H9 (cell line): ENCODE data around the gene IL15. TPM values are rescaled to one million over a fixed set of nuclear protein-coding genes. Genes with fewer than 3 reads are reported as not detected.

Experiments
- DNase-seq: peaks from one replicate; pipeline ENCODE4 v3.0.0-alpha.2; 2017
- H2AFZ ChIP-seq: one replicate; pipeline ENCODE4 v1.6.1; 2013; ENCODE audit warnings: mild to moderate bottlenecking, low read length, control low read depth, moderate library complexity
- H2AK5ac ChIP-seq: 2 replicates; pipeline ENCODE4 v1.6.1; 2013; ENCODE audit warnings: low read length, control low read depth, mixed read lengths; ENCODE audit not compliant: insufficient read length
- H2BK120ac ChIP-seq: one replicate; pipeline ENCODE4 v1.6.1; 2013; ENCODE audit warnings: low read depth, mild to moderate bottlenecking, low read length, control low read depth, inconsistent platforms; ENCODE audit not compliant: poor library complexity, severe bottlenecking
- H2BK12ac ChIP-seq: 2 replicates; pipeline ENCODE4 v1.6.1; 2013; ENCODE audit warnings: low read length, control low read depth, mixed read lengths, low read depth; ENCODE audit not compliant: insufficient read length
- H2BK15ac ChIP-seq: 2 replicates; pipeline ENCODE4 v1.6.1; 2013; ENCODE audit warnings: low read depth, low read length, control low read depth
- H2BK20ac ChIP-seq: one replicate; pipeline ENCODE4 v1.6.1; 2013; ENCODE audit warnings: low read depth, mild to moderate bottlenecking, low read length, control low read depth, inconsistent platforms; ENCODE audit not compliant: poor library complexity, severe bottlenecking
- H2BK5ac ChIP-seq: 2 replicates; pipeline ENCODE4 v1.6.1; 2013; ENCODE audit warnings: low read length, control low read depth, mixed read lengths; ENCODE audit not compliant: insufficient read length
- H3K14ac ChIP-seq: 2 replicates; pipeline ENCODE4 v1.6.1; 2013; ENCODE audit warnings: low read length, control low read depth; ENCODE audit not compliant: insufficient read depth
- H3K18ac ChIP-seq: 2 replicates; pipeline ENCODE4 v1.6.1; 2013; ENCODE audit warnings: low read depth, mild to moderate bottlenecking, mixed read lengths, low read length, control low read depth; ENCODE audit not compliant: insufficient read length
- H3K23ac ChIP-seq: 2 replicates; pipeline ENCODE4 v1.6.1; 2013; ENCODE audit warnings: low read length, control low read depth, mixed read lengths, low read depth; ENCODE audit not compliant: insufficient read length
- H3K23me2 ChIP-seq: 2 replicates; pipeline ENCODE4 v1.6.1; 2013; ENCODE audit warnings: low read depth, mild to moderate bottlenecking, mixed read lengths, low read length, control low read depth; ENCODE audit not compliant: insufficient read length, poor library complexity, severe bottlenecking
- H3K27ac ChIP-seq: 2 replicates; pipeline ENCODE4 v1.5.1; 2013; ENCODE audit warnings: low read length, control low read depth, mixed read lengths, low read depth; ENCODE audit not compliant: insufficient read length
- H3K27me3 ChIP-seq: 2 replicates; pipeline ENCODE4 v1.6.1; 2013; ENCODE audit warnings: low read length, control low read depth, inconsistent platforms; ENCODE audit not compliant: insufficient read depth
- H3K4ac ChIP-seq: 2 replicates; pipeline ENCODE4 v1.6.1; 2013; ENCODE audit warnings: low read depth, mild to moderate bottlenecking, control low read depth, inconsistent platforms, low read length, moderate library complexity
- H3K4me1 ChIP-seq: 2 replicates; pipeline ENCODE4 v1.6.1; 2013; ENCODE audit warnings: low read length, control low read depth, inconsistent platforms; ENCODE audit not compliant: insufficient read depth
- H3K4me2 ChIP-seq: 2 replicates; pipeline ENCODE4 v1.6.1; 2013; ENCODE audit warnings: low read length, control low read depth, mixed read lengths; ENCODE audit not compliant: insufficient read length, insufficient read depth
- H3K56ac ChIP-seq: 2 replicates; pipeline ENCODE4 v1.6.1; 2013; ENCODE audit warnings: low read depth, mild to moderate bottlenecking, mixed read lengths, low read length, control low read depth; ENCODE audit not compliant: insufficient read length
- H3K79me1 ChIP-seq: 2 replicates; pipeline ENCODE4 v1.6.1; 2013; ENCODE audit warnings: low read depth, mild to moderate bottlenecking, moderate library complexity, low read length, control low read depth, inconsistent platforms; ENCODE audit not compliant: insufficient read depth, poor library complexity, severe bottlenecking
- H3K79me2 ChIP-seq: 2 replicates; pipeline ENCODE4 v1.6.1; 2013; ENCODE audit warnings: low read length, control low read depth, inconsistent platforms; ENCODE audit not compliant: insufficient read depth
- H3K9ac ChIP-seq: 2 replicates; pipeline ENCODE4 v1.6.1; 2013; ENCODE audit warnings: low read length, control low read depth, mixed read lengths; ENCODE audit not compliant: insufficient read length; ENCODE audit errors: extremely low read depth
- H3K9me3 ChIP-seq: one replicate; pipeline ENCODE4 v1.6.1; 2013; ENCODE audit warnings: low read depth, low read length, inconsistent platforms; ENCODE audit not compliant: control insufficient read depth
- H3T11ph ChIP-seq: one replicate; pipeline ENCODE4 v1.6.1; 2013; ENCODE audit warnings: mild to moderate bottlenecking, low read length, control low read depth, inconsistent platforms
- H4K20me1 ChIP-seq: one replicate; pipeline ENCODE4 v1.6.1; 2013; ENCODE audit not compliant: control insufficient read depth, insufficient read length, insufficient read depth
- H4K5ac ChIP-seq: 2 replicates; pipeline ENCODE4 v1.6.1; 2013; ENCODE audit warnings: low read depth, mild to moderate bottlenecking, mixed read lengths, low read length, control low read depth; ENCODE audit not compliant: insufficient read length
- H4K8ac ChIP-seq: replicated peaks from 2 replicates; pipeline ENCODE4 v1.6.1; 2013; ENCODE audit warnings: low read length, control low read depth, mixed read lengths, low read depth; ENCODE audit not compliant: insufficient read length
- H4K91ac ChIP-seq: 2 replicates; pipeline ENCODE4 v1.6.1; 2013; ENCODE audit warnings: low read depth, mild to moderate bottlenecking, moderate library complexity, mixed read lengths, low read length, control low read depth; ENCODE audit not compliant: insufficient read length
- H3K27ac Mint-ChIP-seq, 3 experiments: 2 replicates in 2 of 3; 3 replicates in 1 of 3; pipeline ENCODE4 v1.8.0; 2020 to 2021; ENCODE audit warnings: mixed read lengths in 3 of 3, mild to moderate bottlenecking in 1 of 3, moderate library complexity in 1 of 3
- H3K27me3 Mint-ChIP-seq: 2 replicates; pipeline ENCODE4 v1.8.0; 2021; ENCODE audit warnings: low read depth, mild to moderate bottlenecking, moderate library complexity, mixed read lengths
- H3K36me3 Mint-ChIP-seq, 3 experiments: 2 replicates in 2 of 3; 3 replicates in 1 of 3; pipeline ENCODE4 v1.8.0; 2020 to 2021; ENCODE audit warnings: low read depth in 3 of 3, mixed read lengths in 3 of 3; ENCODE audit not compliant: insufficient read depth in 1 of 3
- H3K4me1 Mint-ChIP-seq, 2 experiments: 2 replicates each; pipeline ENCODE4 v1.8.0; 2020; ENCODE audit warnings: mixed read lengths in 2 of 2
- H3K4me3 Mint-ChIP-seq, 2 experiments: 2 replicates in 1 of 2; 3 replicates in 1 of 2; pipeline ENCODE4 v1.8.0; 2020 to 2021; ENCODE audit warnings: mild to moderate bottlenecking in 2 of 2, mixed read lengths in 2 of 2, moderate library complexity in 1 of 2
- H3K9me3 Mint-ChIP-seq, 2 experiments: 2 replicates in 1 of 2; 3 replicates in 1 of 2; pipeline ENCODE4 v1.8.0; 2020; ENCODE audit warnings: mild to moderate bottlenecking in 2 of 2, mixed read lengths in 2 of 2, moderate library complexity in 1 of 2
- CTCF ChIP-seq: fragments of 200-600 bp; sonication (generic); conservative IDR thresholded peaks from 3 replicates; pipeline ENCODE4 v1.8.0; 2021; ENCODE audit warnings: antibody characterized with exemption, mild to moderate bottlenecking
- WGBS: extraction: QIAGEN DNeasy Blood & Tissue Kit; methylation state at CpG from one replicate; pipeline ENCODE4 v1.1.7; 2013; ENCODE audit warnings: missing lambda C conversion rate, low lambda C conversion rate, mixed read lengths; ENCODE audit not compliant: insufficient read length; ENCODE audit errors: extremely low coverage; 5-methylcytosine and 5-hydroxymethylcytosine counted together
- total RNA-seq: library from RNA; stranded (reverse); gene quantifications from 2 replicates; pipeline ENCODE4 v1.2.1, GENCODE V29; 2021

IL15 gene
- total RNA-seq, 1 experiment from 2014 or later: 0.61 TPM

GRCh38 chr4:141706445-141706844 lies 70.1 kb downstream of the IL15 start:
- Histone ChIP-seq H2BK120ac (no peak overlapping the region), H3K23me2 (no peaks in the 10 kb centered on the region), H3K4ac (no peak overlapping the region), H4K5ac (no peak overlapping the region), H3K18ac (no peak overlapping the region), H2BK12ac (no peak overlapping the region), H3K4me2 (no peak overlapping the region), H3K27me3 (no peaks in the 10 kb centered on the region), H2AFZ (no peak overlapping the region), H3K79me2 (no peaks in the 10 kb centered on the region), H2BK15ac (no peak overlapping the region), H3K4me1 (no peaks in the 10 kb centered on the region), H3K9me3 (no peaks in the 10 kb centered on the region), H4K91ac (no peak overlapping the region), H3K79me1 (no peaks in the 10 kb centered on the region), H4K20me1 (no peaks in the 10 kb centered on the region), H4K8ac (no peak overlapping the region), H3T11ph (no peak overlapping the region), H3K27ac (no peak overlapping the region), H2BK20ac (no peak overlapping the region), H3K23ac (no peak overlapping the region), H2BK5ac (no peak overlapping the region), H3K9ac (no peak overlapping the region), H2AK5ac (no peak overlapping the region), H3K56ac (no peak overlapping the region), H3K14ac (no peak overlapping the region)
- H3K9me3 Mint-ChIP-seq: peaks cover 10 to 14% of the 10 kb centered on the region in 2 experiments
- no peak for DNase-seq
- H3K27ac Mint-ChIP-seq: no peak overlapping the region
- no peaks in the 10 kb centered on the region; a peak in 1 of 7 replicates for H3K36me3 Mint-ChIP-seq
- WGBS: no CpG with 5 or more reads among the region's 3 CpGs
- no peak for TF ChIP-seq CTCF
- no peak overlapping the region for H3K4me3 Mint-ChIP-seq
- no peaks in the 10 kb centered on the region for H3K27me3 Mint-ChIP-seq
- H3K4me1 Mint-ChIP-seq: no peaks in the 10 kb centered on the region
